Ovary (tissue), 9 donors: ENCODE results near the gene TOP1. TPM values are rescaled to one million over a fixed set of nuclear protein-coding genes. Genes with fewer than 3 reads are reported as not detected.
A peak's percentile ranks its signal among the peaks of the same experiment; 100 is the strongest.

Experiments used
- DNase-seq, 5 donors: peaks; one replicate each; pipeline ENCODE4 v3.0.0-alpha.2; 2019 to 2020
- H3K27ac ChIP-seq, 2 donors: fragments of 200-600 bp; one replicate each; pipeline versions ENCODE4 v1.5.1 to v1.8.0; 2019 to 2022
- H3K27me3 ChIP-seq: fragments of 200-600 bp; one replicate; pipeline ENCODE4 v1.8.0; 2022
- H3K36me3 ChIP-seq: fragments of 200-600 bp; sonication (generic); one replicate; pipeline ENCODE4 v1.5.1; 2019
- H3K4me1 ChIP-seq: one replicate; pipeline ENCODE4 v1.8.1; 2013; ENCODE audit warnings: mild to moderate bottlenecking, moderate library complexity; ENCODE audit not compliant: insufficient read depth
- H3K4me3 ChIP-seq: fragments of 200-600 bp; sonication (generic); one replicate; pipeline ENCODE4 v1.5.1; 2017
- H3K9me3 ChIP-seq, 2 donors: fragments of 200-600 bp in 1 of 2; sonication (generic) in 1 of 2; one replicate each; pipeline versions ENCODE4 v1.5.1 to v1.8.1; 2013 to 2019; ENCODE audit warnings: mild to moderate bottlenecking in 1 of 2, moderate library complexity in 1 of 2
- CTCF ChIP-seq, 3 donors: fragments of 450-650 bp in 2 of 3; fragments of 200-600 bp in 1 of 3; IDR thresholded peaks; one replicate each; pipeline versions ENCODE4 v1.5.1 to v1.8.0; 2016 to 2022; ENCODE audit warnings: antibody characterized with exemption in 3 of 3, mild to moderate bottlenecking in 1 of 3
- EP300 ChIP-seq: sonication (generic); formaldehyde crosslinking; IDR thresholded peaks from one replicate; pipeline ENCODE4 v1.6.1; 2017; ENCODE audit warnings: antibody characterized with exemption
- POLR2A ChIP-seq: fragments of 450-650 bp; IDR thresholded peaks from one replicate; pipeline ENCODE4 v1.6.1; 2017; ENCODE audit warnings: antibody characterized with exemption, mild to moderate bottlenecking, moderate library complexity
- WGBS, 3 donors: extraction: QIAGEN DNeasy Blood & Tissue Kit in 1 of 3; methylation state at CpG; one replicate each; pipeline versions ENCODE4 v1.1.5 to v1.1.7; 2013 to 2017; 5-methylcytosine and 5-hydroxymethylcytosine counted together
- intact Hi-C, 4 donors: fragments of 100-400 bp; cut with DNase I; formaldehyde crosslinking; loops; one replicate each; pipeline versions ENCODE4 v1.11.0 to v1.15.1; 2022 to 2023
- polyA plus RNA-seq, 2 donors: library from polyadenylated mRNA; stranded (reverse); fragments of 200-250 nt in 1 of 2; fragments of 350-450 nt in 1 of 2; fragmentation: Illumina TruSeq in 1 of 2; extraction: RNeasy Lipid Tissue Mini Kit (QIAGEN cat#74804) in 1 of 2; gene quantifications; one replicate each; pipeline ENCODE4 v1.2.3, GENCODE V29; 2013 to 2014
- total RNA-seq, 7 donors: library from RNA; depleted of rRNA in 2 of 7; stranded (reverse); fragments of >200 nt in 2 of 7; fragmentation: NEBNext Ultra II Directional in 3 of 7; extraction: Animal tissue kit (Norgen Biotek cat#: 25700) in 3 of 7; gene quantifications; one replicate each; pipeline versions ENCODE4 v1.1.0 to v1.2.4, GENCODE V29; 2016 to 2023
- donor health status: DM: no; HTN: no; CAD: no; lungs with moderate emphysema.
- donor health status: DM: no; HTN: no; CAD: no.
- donor health status: Bipolar disorder and iron deficiency.
- donor health status: DM: yes; HTN: yes; CAD: no.
- donor health status: DM: no; HTN: no; CAD: no.
- donor health status: DM: yes; HTN: yes; CAD: no.

Gene TOP1
- total and polyA plus RNA-seq, 9 donors = 20.9 to 48.4 (median 35.6) TPM

GRCh38 chr20:41064377-41064776 lies 35.8 kb downstream of the TOP1 start:
- Histone ChIP-seq H3K36me3 (no peaks in the 10 kb centered on the region), H3K4me1 (peaks cover 2% of the 10 kb centered on the region), H3K27ac (no peak overlapping the region), H3K27me3 (no peaks in the 10 kb centered on the region), H3K4me3 (no peak overlapping the region), H3K9me3 (no peaks in the 10 kb centered on the region)
- intact Hi-C loops = no loop called here
- WGBS, 3 donors = 86 to 98% (median 92%) methylated on average over 1 of the region's 1 CpG
- TF ChIP-seq EP300 (no peak), CTCF (IDR thresholded peaks at IDR 0.05) (no peak), POLR2A (no peak)
- DNase-seq = no peak

GRCh38 chr20:41065716-41066115 lies 37.1 kb downstream of the TOP1 start:
- intact Hi-C loops = no loop called here
- Histone ChIP-seq H3K27ac (no peak overlapping the region), H3K9me3 (no peaks in the 10 kb centered on the region), H3K4me3 (no peak overlapping the region), H3K4me1 (peaks cover 3% of the 10 kb centered on the region), H3K27me3 (no peaks in the 10 kb centered on the region), H3K36me3 (no peaks in the 10 kb centered on the region)
- DNase-seq = no peak
- no peak for TF ChIP-seq EP300
- no peak for TF ChIP-seq CTCF (IDR thresholded peaks at IDR 0.05)
- TF ChIP-seq POLR2A = no peak
- 86 to 93% (median 91%) methylated on average over 3 of the region's 3 CpGs for WGBS, 3 donors

GRCh38 chr20:41068806-41069205 lies 40.2 kb downstream of the TOP1 start:
- no peak overlapping the region for H3K4me3 ChIP-seq
- peaks cover 10% of the 10 kb centered on the region for H3K4me1 ChIP-seq
- H3K27me3 ChIP-seq = no peaks in the 10 kb centered on the region
- 75 to 85% (median 83%) methylated on average over 3 of the region's 3 CpGs for WGBS, 3 donors
- no peaks in the 10 kb centered on the region for H3K9me3 ChIP-seq
- H3K36me3 ChIP-seq = no peaks in the 10 kb centered on the region
- intact Hi-C loops = no loop called here
- H3K27ac ChIP-seq = no peak overlapping the region
- DNase-seq = no peak
- TF ChIP-seq EP300 (no peak), POLR2A (no peak), CTCF (IDR thresholded peaks at IDR 0.05) (no peak)

- 28 to 48% (median 43%) methylated on average over 3 of the region's 3 CpGs for WGBS, 3 donors
- Histone ChIP-seq H3K27ac (no peak overlapping the region), H3K4me3 (no peak overlapping the region), H3K27me3 (no peaks in the 10 kb centered on the region), H3K4me1 (peaks cover 9% of the 10 kb centered on the region), H3K36me3 (no peaks in the 10 kb centered on the region), H3K9me3 (no peaks in the 10 kb centered on the region)
- intact Hi-C loops = no loop called here
- no peak for TF ChIP-seq POLR2A
- TF ChIP-seq EP300 = no peak
- no peak for TF ChIP-seq CTCF (IDR thresholded peaks at IDR 0.05)
- peak in 3 of 5 donors; percentile 22 to 47 (median 26) for DNase-seq
Measured at GRCh38 chr20:41072190-41072863, 43.7 kb downstream of the TOP1 start.
